Endometrium (tissue), 2 donors: ENCODE results near the gene DENND4B.

Experiments
- FAIRE-seq: peaks from 2 replicates; lab custom pipeline; 2012; peaks lifted over from hg19 to GRCh38; lab: Jason Lieb, UNC
- donor health status: control.
- donor health status: control.

DENND4B gene

GRCh38 chr1:153882296-153882912, 64.1 kb downstream of the DENND4B start:
- no peak for FAIRE-seq

DNA sequence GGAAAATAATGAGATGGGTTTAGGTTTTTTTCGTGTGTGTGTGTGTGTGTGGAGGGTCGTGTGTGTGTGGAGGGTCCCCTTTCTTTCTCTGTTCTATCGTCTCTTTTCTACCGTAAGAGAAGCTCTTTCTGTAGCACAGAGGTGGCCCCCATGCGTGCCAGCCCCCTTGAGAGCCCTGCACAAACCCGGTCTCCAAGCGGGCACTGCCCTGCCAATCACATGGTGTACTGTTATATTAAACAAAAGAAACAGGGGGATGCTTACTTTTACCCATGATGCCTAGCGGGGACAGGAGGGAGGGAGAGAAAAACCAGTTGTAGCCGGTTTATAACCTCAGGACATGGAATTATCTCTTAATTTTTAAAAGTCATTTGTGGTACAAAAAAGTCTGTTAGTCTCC, 64.8 kb downstream of the DENND4B start:
- no peak for FAIRE-seq

- peak; percentile 61 for FAIRE-seq
Measured at GRCh38 chr1:153880962-153881361, 65.6 kb downstream of the DENND4B start.

DNA sequence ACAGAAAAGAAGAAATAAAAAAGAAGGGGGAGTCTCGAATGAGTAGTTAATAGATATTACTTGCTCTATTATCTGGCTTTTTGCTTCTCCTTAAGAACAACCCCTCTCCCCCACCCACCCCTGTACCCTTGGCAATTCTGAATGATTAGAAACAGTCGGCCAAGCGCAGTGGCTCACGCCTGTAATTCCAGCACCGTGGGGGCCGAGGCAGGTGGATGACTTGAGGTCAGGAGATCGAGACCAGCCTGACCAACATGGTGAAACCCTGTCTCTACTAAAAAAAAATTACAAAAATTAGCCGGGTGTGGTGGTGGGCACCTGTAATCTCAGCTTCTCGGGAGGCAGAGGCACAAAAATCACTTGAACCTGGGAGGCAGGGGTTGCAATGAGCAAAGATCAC, 66.5 kb downstream of the DENND4B start:
- no peak for FAIRE-seq
